Panc1 (cell line): ENCODE results near the gene RALGPS2. TPM values are rescaled to one million over a fixed set of nuclear protein-coding genes. Genes with fewer than 3 reads are reported as not detected.

Source experiments
- ATAC-seq: fragments of 200-7000 bp; cut with Tn5 transposase; 2 replicates; pipeline ENCODE4 v1.9.1; 2020; ENCODE audit warnings: mild to moderate bottlenecking, moderate library complexity
- BruUV-seq: library from RNA; stranded (reverse); fragments of 400-500 nt; replicated peaks from 2 replicates; lab custom pipeline; 2021; lab: Mats Ljungman, UMichigan
- CTCF ChIA-PET: fragments of 300-600 bp; sonication (Branson Sonifier 250); formaldehyde crosslinking; loops from one replicate; lab custom pipeline; 2022; ENCODE audit warnings: antibody characterized with exemption; lab: Charles Lee
- POLR2A ChIA-PET: fragments of 300-600 bp; sonication (Branson Sonifier 250); formaldehyde crosslinking; loops from one replicate; lab custom pipeline; 2022; ENCODE audit warnings: antibody characterized with exemption; lab: Charles Lee
- DNase-seq: peaks from one replicate; pipeline ENCODE4 v3.0.0-alpha.2; 2010; ENCODE audit warnings: low read depth, low spot score
- H3K27ac ChIP-seq: 2 replicates; pipeline ENCODE4 v1.5.1; 2011; ENCODE audit warnings: mild to moderate bottlenecking, low read length, inconsistent platforms
- H3K27me3 ChIP-seq: fragments of 200-500 bp; sonication (Bioruptor generic); 2 replicates; pipeline ENCODE4 v1.6.0; 2014; ENCODE audit warnings: low read length, inconsistent platforms; ENCODE audit not compliant: control insufficient read depth, insufficient read depth
- H3K36me3 ChIP-seq: fragments of 200-500 bp; sonication (Bioruptor generic); 2 replicates; pipeline ENCODE4 v1.5.1; 2014; ENCODE audit warnings: inconsistent platforms, mild to moderate bottlenecking, low read length, moderate library complexity; ENCODE audit not compliant: control insufficient read depth, insufficient read depth
- H3K4me1 ChIP-seq: 2 replicates; pipeline ENCODE4 v1.5.1; 2011; ENCODE audit warnings: inconsistent platforms, mild to moderate bottlenecking, low read length, moderate library complexity; ENCODE audit not compliant: control insufficient read depth, insufficient read depth
- H3K4me3 ChIP-seq, 2 experiments: 2 replicates each; pipeline ENCODE4 v1.5.1; 2011 to 2012; ENCODE audit warnings: low read depth in 2 of 2, low read length in 2 of 2, mild to moderate bottlenecking in 2 of 2, inconsistent platforms in 1 of 2, moderate library complexity in 1 of 2
- H3K9me3 ChIP-seq: fragments of 200-500 bp; sonication (Bioruptor generic); 2 replicates; pipeline ENCODE4 v1.5.1; 2014; ENCODE audit warnings: low read depth, mild to moderate bottlenecking, inconsistent platforms, low read length, moderate library complexity; ENCODE audit not compliant: control insufficient read depth, insufficient read depth
- POLR2AphosphoS5 ChIP-seq: IDR thresholded peaks from 2 replicates; pipeline ENCODE4 v1.6.1; 2012; ENCODE audit warnings: mild to moderate bottlenecking, low read depth, low read length, moderate library complexity
- SIN3A ChIP-seq: IDR thresholded peaks from 2 replicates; pipeline ENCODE4 v1.6.1; 2012; ENCODE audit warnings: low read depth, mild to moderate bottlenecking, low read length, moderate library complexity, borderline replicate concordance; ENCODE audit not compliant: insufficient read depth
- TCF7L2 ChIP-seq: IDR thresholded peaks from 2 replicates; pipeline ENCODE4 v1.6.1; 2011; ENCODE audit warnings: mild to moderate bottlenecking, low read depth, low read length, inconsistent platforms
- in situ Hi-C: cut with HindIII; loops from 2 replicates; pipeline ENCODE4 v1.10.0; 2016; ENCODE audit warnings: low sequenced_read_pairs, low pct_unique_long_range_greater_than_20kb
- intact Hi-C: fragments of 100-400 bp; cut with micrococcal nuclease; formaldehyde crosslinking; loops from one replicate; pipeline ENCODE4 v1.10.0; 2022; ENCODE audit not compliant: unreplicated experiment
- total RNA-seq: library from RNA; stranded (reverse); gene quantifications from one replicate; pipeline ENCODE4 v1.2.1, GENCODE V29; 2021; ENCODE audit not compliant: unreplicated experiment
- TF ChIP-seq, protein P1 (sequence below), 2 experiments: IDR thresholded peaks; 2 replicates each; pipeline ENCODE4 v1.6.1; 2011 to 2012; ENCODE audit warnings: low read depth in 2 of 2, control low read depth in 1 of 2, low read length in 1 of 2, mild to moderate bottlenecking in 1 of 2, moderate library complexity in 1 of 2; ENCODE audit not compliant: insufficient read depth in 1 of 2
- TF ChIP-seq, protein P2 (sequence below): fragments of 450-650 bp; IDR thresholded peaks from 2 replicates; pipeline ENCODE4 v1.5.1; 2017; ENCODE audit warnings: mild to moderate bottlenecking

RALGPS2 gene
- total RNA-seq, 1 experiment from 2014 or later, result 5.4 TPM

DNA sequence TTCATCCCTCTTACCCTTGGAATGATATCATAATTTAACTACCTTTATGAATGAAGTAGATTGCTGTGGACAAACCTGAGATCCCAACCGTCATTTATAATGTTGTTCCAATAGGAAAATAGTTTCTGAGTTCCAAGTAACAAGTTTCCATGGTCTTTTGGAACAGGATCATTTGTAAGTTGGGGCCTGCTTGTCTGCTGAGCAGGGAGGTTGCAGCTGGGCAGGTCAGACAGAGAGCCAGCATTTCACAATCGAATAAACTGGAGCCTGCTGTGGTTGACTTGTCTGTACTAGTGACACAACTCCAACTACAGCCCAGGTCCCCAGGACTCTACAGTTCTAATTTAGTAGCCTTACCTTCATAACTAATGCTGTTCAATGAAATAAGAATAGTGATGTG, 18.6 kb upstream of the RALGPS2 start:
- ChIA-PET POLR2A (no interaction called here), CTCF (no interaction called here)
- Histone ChIP-seq H3K9me3 (no peaks in the 10 kb centered on the region), H3K36me3 (no peaks in the 10 kb centered on the region), H3K27me3 (peaks cover 3% of the 10 kb centered on the region; the same call in 1 of the 2 replicates), H3K4me1 (no peaks in the 10 kb centered on the region), H3K27ac (no peak overlapping the region), H3K4me3 (no peak overlapping the region)
- TF ChIP-seq, protein P1, sequence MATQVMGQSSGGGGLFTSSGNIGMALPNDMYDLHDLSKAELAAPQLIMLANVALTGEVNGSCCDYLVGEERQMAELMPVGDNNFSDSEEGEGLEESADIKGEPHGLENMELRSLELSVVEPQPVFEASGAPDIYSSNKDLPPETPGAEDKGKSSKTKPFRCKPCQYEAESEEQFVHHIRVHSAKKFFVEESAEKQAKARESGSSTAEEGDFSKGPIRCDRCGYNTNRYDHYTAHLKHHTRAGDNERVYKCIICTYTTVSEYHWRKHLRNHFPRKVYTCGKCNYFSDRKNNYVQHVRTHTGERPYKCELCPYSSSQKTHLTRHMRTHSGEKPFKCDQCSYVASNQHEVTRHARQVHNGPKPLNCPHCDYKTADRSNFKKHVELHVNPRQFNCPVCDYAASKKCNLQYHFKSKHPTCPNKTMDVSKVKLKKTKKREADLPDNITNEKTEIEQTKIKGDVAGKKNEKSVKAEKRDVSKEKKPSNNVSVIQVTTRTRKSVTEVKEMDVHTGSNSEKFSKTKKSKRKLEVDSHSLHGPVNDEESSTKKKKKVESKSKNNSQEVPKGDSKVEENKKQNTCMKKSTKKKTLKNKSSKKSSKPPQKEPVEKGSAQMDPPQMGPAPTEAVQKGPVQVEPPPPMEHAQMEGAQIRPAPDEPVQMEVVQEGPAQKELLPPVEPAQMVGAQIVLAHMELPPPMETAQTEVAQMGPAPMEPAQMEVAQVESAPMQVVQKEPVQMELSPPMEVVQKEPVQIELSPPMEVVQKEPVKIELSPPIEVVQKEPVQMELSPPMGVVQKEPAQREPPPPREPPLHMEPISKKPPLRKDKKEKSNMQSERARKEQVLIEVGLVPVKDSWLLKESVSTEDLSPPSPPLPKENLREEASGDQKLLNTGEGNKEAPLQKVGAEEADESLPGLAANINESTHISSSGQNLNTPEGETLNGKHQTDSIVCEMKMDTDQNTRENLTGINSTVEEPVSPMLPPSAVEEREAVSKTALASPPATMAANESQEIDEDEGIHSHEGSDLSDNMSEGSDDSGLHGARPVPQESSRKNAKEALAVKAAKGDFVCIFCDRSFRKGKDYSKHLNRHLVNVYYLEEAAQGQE (IDR thresholded peaks at IDR 0.05; ENCODE audit: insufficient read depth in 1 of 2, low read depth in 2 of 2, low read length in 1 of 2), result no peak
- no peak for TF ChIP-seq TCF7L2
- TF ChIP-seq, protein P2, sequence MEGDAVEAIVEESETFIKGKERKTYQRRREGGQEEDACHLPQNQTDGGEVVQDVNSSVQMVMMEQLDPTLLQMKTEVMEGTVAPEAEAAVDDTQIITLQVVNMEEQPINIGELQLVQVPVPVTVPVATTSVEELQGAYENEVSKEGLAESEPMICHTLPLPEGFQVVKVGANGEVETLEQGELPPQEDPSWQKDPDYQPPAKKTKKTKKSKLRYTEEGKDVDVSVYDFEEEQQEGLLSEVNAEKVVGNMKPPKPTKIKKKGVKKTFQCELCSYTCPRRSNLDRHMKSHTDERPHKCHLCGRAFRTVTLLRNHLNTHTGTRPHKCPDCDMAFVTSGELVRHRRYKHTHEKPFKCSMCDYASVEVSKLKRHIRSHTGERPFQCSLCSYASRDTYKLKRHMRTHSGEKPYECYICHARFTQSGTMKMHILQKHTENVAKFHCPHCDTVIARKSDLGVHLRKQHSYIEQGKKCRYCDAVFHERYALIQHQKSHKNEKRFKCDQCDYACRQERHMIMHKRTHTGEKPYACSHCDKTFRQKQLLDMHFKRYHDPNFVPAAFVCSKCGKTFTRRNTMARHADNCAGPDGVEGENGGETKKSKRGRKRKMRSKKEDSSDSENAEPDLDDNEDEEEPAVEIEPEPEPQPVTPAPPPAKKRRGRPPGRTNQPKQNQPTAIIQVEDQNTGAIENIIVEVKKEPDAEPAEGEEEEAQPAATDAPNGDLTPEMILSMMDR, result no peak
- no peak for TF ChIP-seq POLR2AphosphoS5
- TF ChIP-seq SIN3A, result no peak
- intact Hi-C loops (no loop called here), in situ Hi-C loops (no loop called here)
- ATAC-seq, result no peak
- DNase-seq, result no peak
- BruUV-seq, result no TSS peak

DNA sequence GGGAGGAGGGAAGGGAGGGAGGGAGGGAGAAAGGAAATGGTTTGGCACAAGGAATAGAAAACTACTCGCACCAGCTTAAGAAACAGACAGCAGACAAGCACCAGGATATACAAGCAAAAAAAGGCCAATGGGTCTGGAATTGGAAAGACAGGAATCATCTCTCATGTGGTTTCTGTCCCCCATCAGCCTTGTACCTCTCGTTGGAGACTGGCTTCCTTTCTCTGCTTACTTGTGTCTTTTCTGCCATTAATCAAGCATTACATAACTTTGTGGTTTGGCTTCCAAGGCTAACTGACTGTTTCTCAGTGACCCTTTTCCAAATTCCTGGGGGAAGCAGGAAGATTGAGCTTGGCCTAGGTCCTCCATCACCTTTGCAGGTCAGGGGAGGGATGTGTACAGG, 11.8 kb upstream of the RALGPS2 start:
- no peak for TF ChIP-seq SIN3A
- no peak for TF ChIP-seq TCF7L2
- TF ChIP-seq POLR2AphosphoS5, result no peak
- TF ChIP-seq, protein P1 (IDR thresholded peaks at IDR 0.05; ENCODE audit: insufficient read depth in 1 of 2, low read depth in 2 of 2, low read length in 1 of 2), result no peak
- ChIA-PET CTCF (no interaction called here), POLR2A (no interaction called here)
- DNase-seq (no peak), ATAC-seq (no peak)
- peaks cover 11% of the 10 kb centered on the region for H3K27me3 ChIP-seq
- BruUV-seq, result no TSS peak
- no peak overlapping the region for H3K4me3 ChIP-seq
- H3K27ac ChIP-seq, result no peak overlapping the region
- intact Hi-C loops, result no loop called here
- no peaks in the 10 kb centered on the region for H3K4me1 ChIP-seq
- in situ Hi-C loops, result no loop called here
- no peaks in the 10 kb centered on the region for H3K36me3 ChIP-seq
- H3K9me3 ChIP-seq, result no peaks in the 10 kb centered on the region
